Right lobe of liver (tissue), 6 donors: ENCODE results near the gene JADE3. TPM values are rescaled to one million over a fixed set of nuclear protein-coding genes. Genes with fewer than 3 reads are reported as not detected.

Experiments used
- ATAC-seq, 4 donors: fragments of 200-7000 bp; cut with Tn5 transposase; one replicate each; pipeline ENCODE4 v1.9.1; 2020; ENCODE audit warnings: mild to moderate bottlenecking in 4 of 4, moderate library complexity in 4 of 4
- DNase-seq, 3 donors: peaks; one replicate each; pipeline ENCODE4 v3.0.0-alpha.2; 2020
- H3K27ac ChIP-seq, 3 donors: fragments of 200-600 bp; one replicate each; pipeline ENCODE4 v1.8.0; 2022
- H3K27me3 ChIP-seq, 2 donors: fragments of 200-600 bp; one replicate each; pipeline ENCODE4 v1.8.0; 2022
- H3K36me3 ChIP-seq, 4 donors: fragments of 200-600 bp; sonication (generic) in 1 of 4; one replicate each; pipeline versions ENCODE4 v1.5.1 to v1.8.0; 2017 to 2022; ENCODE audit warnings: control low read depth in 1 of 4
- H3K4me1 ChIP-seq, 4 donors: fragments of 200-600 bp; sonication (generic) in 1 of 4; one replicate each; pipeline versions ENCODE4 v1.5.1 to v1.8.0; 2017 to 2022; ENCODE audit warnings: control low read depth in 1 of 4
- H3K4me3 ChIP-seq, 3 donors: fragments of 200-600 bp; one replicate each; pipeline ENCODE4 v1.8.0; 2022
- H3K9me3 ChIP-seq, 4 donors: fragments of 200-600 bp; sonication (generic) in 1 of 4; one replicate each; pipeline versions ENCODE4 v1.5.1 to v1.8.0; 2017 to 2022; ENCODE audit warnings: control low read depth in 1 of 4
- POLR2A ChIP-seq: fragments of 450-650 bp; IDR thresholded peaks from one replicate; pipeline ENCODE4 v1.6.1; 2017; ENCODE audit warnings: antibody characterized with exemption, mild to moderate bottlenecking
- WGBS: methylation state at CpG from one replicate; pipeline ENCODE4 v1.1.6; 2018; ENCODE audit warnings: low coverage, low lambda C conversion rate; ENCODE audit not compliant: insufficient coverage; ENCODE audit errors: missing lambda C conversion rate; 5-methylcytosine and 5-hydroxymethylcytosine counted together
- intact Hi-C, 2 donors: fragments of 100-400 bp; cut with DNase I; formaldehyde crosslinking; loops; one replicate each; pipeline versions ENCODE4 v1.11.2 to v1.14.1; 2022
- total RNA-seq, 6 experiments: library from RNA; depleted of rRNA in 2 of 6; stranded (reverse); fragments of >200 nt in 2 of 6; fragmentation: NEBNext Ultra II Directional in 3 of 6; extraction: Animal tissue kit (Norgen Biotek cat#: 25700) in 3 of 6; gene quantifications; one replicate each; pipeline versions ENCODE4 v1.1.0 to v1.2.4, GENCODE V29; 2016 to 2023
- TF ChIP-seq, protein P1 (sequence below), 4 donors: fragments of 200-600 bp in 3 of 4; fragments of 450-650 bp in 1 of 4; IDR thresholded peaks; one replicate each; pipeline versions ENCODE4 v1.5.1 to v1.8.0; 2016 to 2022; ENCODE audit warnings: antibody characterized with exemption in 4 of 4, mild to moderate bottlenecking in 2 of 4
- donor health status: DM: no; HTN: yes; CAD: no.
- donor health status: DM: no; HTN: no; CAD: no.
- donor health status: DM: no; HTN: no; CAD: no.
- donor health status: DM: no; HTN: yes; CAD: no.
- donor health status: DM: no; HTN: yes; CAD: no.

JADE3 gene
- total RNA-seq, 6 experiments from 2014 or later: 6.5 to 10.1 (median 9.1) TPM

DNA sequence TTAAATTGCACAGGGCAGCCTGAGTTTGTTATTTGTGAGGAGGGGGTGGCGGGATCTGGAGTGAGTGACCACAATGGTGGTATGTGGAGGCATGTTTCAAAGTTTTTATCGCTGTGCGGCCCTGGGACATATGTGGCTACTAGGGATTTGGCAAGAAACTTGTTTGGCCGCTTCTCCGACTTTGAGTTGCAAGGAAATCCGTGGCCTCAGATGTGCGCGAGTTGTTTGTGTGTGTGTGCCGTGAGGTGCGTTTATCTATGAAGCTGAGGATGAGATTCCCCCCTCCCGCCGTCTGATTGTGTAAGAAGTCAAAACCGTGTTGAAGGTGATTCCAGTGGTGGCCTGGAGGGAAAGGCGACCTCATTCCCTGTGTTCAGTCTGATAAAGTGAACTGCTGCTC is 1.4 kb downstream of the JADE3 start:
- Histone ChIP-seq H3K4me3 (peak overlapping the region; percentile 56 to 70 (median 64)), H3K27me3 (no peaks in the 10 kb centered on the region), H3K27ac (peak overlapping the region; percentile 47 to 70 (median 68)), H3K4me1 (peaks cover 0 to 9% (median 2%) of the 10 kb centered on the region in 4 donors), H3K9me3 (no peaks in the 10 kb centered on the region), H3K36me3 (no peaks in the 10 kb centered on the region)
- DNase-seq (peak; percentile 24 to 62 (median 58)), ATAC-seq (peak; percentile 45 to 58 (median 50))
- intact Hi-C loops: no loop called here
- no peak for TF ChIP-seq POLR2A
- TF ChIP-seq, protein P1, sequence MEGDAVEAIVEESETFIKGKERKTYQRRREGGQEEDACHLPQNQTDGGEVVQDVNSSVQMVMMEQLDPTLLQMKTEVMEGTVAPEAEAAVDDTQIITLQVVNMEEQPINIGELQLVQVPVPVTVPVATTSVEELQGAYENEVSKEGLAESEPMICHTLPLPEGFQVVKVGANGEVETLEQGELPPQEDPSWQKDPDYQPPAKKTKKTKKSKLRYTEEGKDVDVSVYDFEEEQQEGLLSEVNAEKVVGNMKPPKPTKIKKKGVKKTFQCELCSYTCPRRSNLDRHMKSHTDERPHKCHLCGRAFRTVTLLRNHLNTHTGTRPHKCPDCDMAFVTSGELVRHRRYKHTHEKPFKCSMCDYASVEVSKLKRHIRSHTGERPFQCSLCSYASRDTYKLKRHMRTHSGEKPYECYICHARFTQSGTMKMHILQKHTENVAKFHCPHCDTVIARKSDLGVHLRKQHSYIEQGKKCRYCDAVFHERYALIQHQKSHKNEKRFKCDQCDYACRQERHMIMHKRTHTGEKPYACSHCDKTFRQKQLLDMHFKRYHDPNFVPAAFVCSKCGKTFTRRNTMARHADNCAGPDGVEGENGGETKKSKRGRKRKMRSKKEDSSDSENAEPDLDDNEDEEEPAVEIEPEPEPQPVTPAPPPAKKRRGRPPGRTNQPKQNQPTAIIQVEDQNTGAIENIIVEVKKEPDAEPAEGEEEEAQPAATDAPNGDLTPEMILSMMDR (IDR thresholded peaks at IDR 0.05): no peak
- 16% methylated on average over 9 of the region's 14 CpGs for WGBS

DNA sequence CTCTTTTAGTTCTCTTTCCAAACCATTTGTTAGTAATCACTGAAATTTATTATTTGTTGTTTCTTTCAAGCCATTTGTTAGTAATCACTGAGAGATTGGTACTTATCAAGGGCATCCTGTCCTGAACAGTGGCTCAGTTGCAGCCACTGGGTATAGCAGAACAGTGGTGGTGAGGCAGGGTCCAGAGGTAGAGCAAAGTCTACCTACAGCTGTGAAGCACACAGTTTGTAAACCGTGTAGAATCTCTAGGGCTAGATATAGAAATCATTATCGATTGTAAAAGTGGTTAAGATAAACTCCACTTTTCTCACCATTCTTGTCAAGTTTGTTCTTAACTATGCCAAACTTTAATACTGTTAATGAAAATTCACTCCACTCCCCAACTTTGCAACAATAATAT is 4.1 kb downstream of the JADE3 start:
- no peak for DNase-seq
- H3K27me3 ChIP-seq: no peaks in the 10 kb centered on the region
- H3K4me3 ChIP-seq: no peak overlapping the region
- intact Hi-C loops: no loop called here
- no peaks in the 10 kb centered on the region for H3K9me3 ChIP-seq
- H3K27ac ChIP-seq: no peak overlapping the region
- ATAC-seq: no peak
- 23% methylated on average over 2 of the region's 2 CpGs for WGBS
- H3K4me1 ChIP-seq: peaks cover 0 to 21% (median 2%) of the 10 kb centered on the region in 4 donors
- no peaks in the 10 kb centered on the region for H3K36me3 ChIP-seq
- TF ChIP-seq, protein P1 (IDR thresholded peaks at IDR 0.05): no peak
- no peak for TF ChIP-seq POLR2A

DNA sequence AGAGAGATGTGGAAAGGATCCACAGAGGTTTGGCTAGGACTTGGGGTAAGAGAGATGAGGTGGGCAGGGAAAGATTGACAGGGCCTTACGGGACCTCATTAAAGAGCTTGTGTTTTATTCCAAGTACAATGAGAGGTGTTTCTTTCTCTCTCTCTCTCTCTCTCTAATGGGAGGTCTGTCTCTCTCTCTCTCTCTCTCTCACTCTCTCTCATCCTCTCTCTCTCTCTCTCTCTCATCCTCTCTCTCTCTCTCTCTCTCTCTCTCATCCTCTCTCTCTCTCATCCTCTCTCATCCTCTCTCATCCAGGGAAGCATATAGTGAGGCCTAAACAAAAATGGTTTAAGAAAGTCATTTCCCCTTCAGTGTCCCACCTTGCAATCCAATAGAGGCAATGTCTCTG is 5.4 kb downstream of the JADE3 start:
- no peak overlapping the region for H3K4me3 ChIP-seq
- H3K9me3 ChIP-seq: no peaks in the 10 kb centered on the region
- WGBS: no CpG with 5 or more reads among the region's 1 CpG
- no peaks in the 10 kb centered on the region for H3K36me3 ChIP-seq
- H3K27me3 ChIP-seq: no peaks in the 10 kb centered on the region
- no peak for DNase-seq
- ATAC-seq: no peak
- H3K27ac ChIP-seq: peak overlapping the region in 1 of 3 donors; percentile 33
- intact Hi-C loops: no loop called here
- no peak for TF ChIP-seq POLR2A
- TF ChIP-seq, protein P1 (IDR thresholded peaks at IDR 0.05): no peak
- H3K4me1 ChIP-seq: peaks cover 0 to 21% (median 2%) of the 10 kb centered on the region in 4 donors

DNA sequence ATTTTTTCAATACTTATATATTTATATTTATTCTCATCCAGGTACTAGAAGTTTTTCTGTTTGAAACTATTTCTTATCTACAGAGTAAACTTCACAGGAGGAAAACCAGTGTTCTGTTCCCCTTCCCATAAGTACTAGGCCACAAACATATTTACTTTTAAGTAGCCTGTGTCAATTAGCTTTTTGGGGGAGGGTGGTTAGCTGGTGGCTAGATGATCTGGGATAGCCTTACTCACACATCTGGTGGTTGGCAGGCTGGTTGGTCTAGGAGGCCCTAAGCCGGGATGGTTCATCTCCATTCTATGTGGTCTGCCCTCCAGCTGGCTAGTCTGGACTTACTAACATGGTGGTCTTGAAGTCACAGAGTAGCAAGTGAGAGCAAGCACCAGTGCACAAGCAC is 6.2 kb downstream of the JADE3 start:
- 86% methylated on average over 1 of the region's 1 CpG for WGBS
- Histone ChIP-seq H3K9me3 (no peaks in the 10 kb centered on the region), H3K27ac (peak overlapping the region in 2 of 3 donors; percentile 18 to 33), H3K4me3 (no peak overlapping the region), H3K4me1 (peaks cover 0 to 21% (median 2%) of the 10 kb centered on the region in 4 donors), H3K36me3 (no peaks in the 10 kb centered on the region), H3K27me3 (no peaks in the 10 kb centered on the region)
- ATAC-seq (peak; percentile 79 to 86 (median 82)), DNase-seq (peak in 2 of 3 donors; percentile 23 to 45)
- TF ChIP-seq POLR2A: no peak
- TF ChIP-seq, protein P1 (IDR thresholded peaks at IDR 0.05): no peak
- intact Hi-C loops: no loop called here

DNA sequence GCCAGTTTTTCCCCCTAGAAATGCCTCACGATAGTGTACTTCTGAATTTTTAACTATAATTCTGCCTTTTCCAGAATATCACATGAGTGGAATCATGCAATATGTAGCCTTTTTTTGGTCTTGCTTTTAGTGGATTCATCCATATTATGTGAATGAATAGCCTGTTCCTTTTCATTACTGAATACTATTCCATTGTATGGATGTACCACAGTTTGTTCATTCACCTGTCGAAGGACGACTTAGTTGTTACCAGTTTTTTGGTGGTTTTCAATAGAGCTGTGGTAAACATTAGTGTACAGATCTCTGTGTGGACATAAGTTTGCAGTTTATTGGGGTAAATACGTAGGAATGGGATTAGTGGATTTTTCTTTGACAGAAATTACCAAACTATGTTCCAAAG is 8.0 kb downstream of the JADE3 start:
- DNase-seq (no peak), ATAC-seq (no peak)
- WGBS: 57% methylated on average over 4 of the region's 4 CpGs
- intact Hi-C loops: no loop called here
- Histone ChIP-seq H3K27ac (no peak overlapping the region), H3K4me3 (no peak overlapping the region), H3K4me1 (peaks cover 0 to 21% (median 2%) of the 10 kb centered on the region in 4 donors), H3K27me3 (no peaks in the 10 kb centered on the region), H3K9me3 (no peaks in the 10 kb centered on the region), H3K36me3 (no peaks in the 10 kb centered on the region)
- no peak for TF ChIP-seq POLR2A
- TF ChIP-seq, protein P1 (IDR thresholded peaks at IDR 0.05): no peak
